GM23338 (cell line): ENCODE results near the gene MAST4. TPM values are rescaled to one million over a fixed set of nuclear protein-coding genes. Genes with fewer than 3 reads are reported as not detected.

ENCODE experiments used
- ATAC-seq: fragments of 200-7000 bp; cut with Tn5 transposase; 3 replicates; pipeline ENCODE4 v1.9.1; 2020
- DNase-seq: peaks from one replicate; pipeline ENCODE4 v3.0.0-alpha.2; 2015; ENCODE audit warnings: low spot score
- H2AFZ ChIP-seq: fragments of 200-600 bp; sonication (generic); 2 replicates; pipeline ENCODE4 v1.8.0; 2016; ENCODE audit warnings: antibody characterized with exemption, mild to moderate bottlenecking, moderate library complexity
- H3F3A ChIP-seq: fragments of 200-600 bp; sonication (generic); replicated peaks from 2 replicates; pipeline ENCODE4 v1.8.0; 2017; ENCODE audit warnings: antibody characterized with exemption, mixed run types, low read depth
- H3K27ac ChIP-seq: fragments of 200-600 bp; sonication (generic); 2 replicates; pipeline ENCODE4 v1.6.1; 2016; ENCODE audit warnings: low read depth
- H3K27me3 ChIP-seq: fragments of 200-600 bp; sonication (generic); 2 replicates; pipeline ENCODE4 v1.8.0; 2016; ENCODE audit warnings: mild to moderate bottlenecking, mixed run types, moderate library complexity; ENCODE audit not compliant: insufficient read depth
- H3K36me3 ChIP-seq: fragments of 200-600 bp; sonication (generic); 2 replicates; pipeline ENCODE4 v1.8.0; 2016; ENCODE audit warnings: mild to moderate bottlenecking; ENCODE audit not compliant: insufficient read depth
- H3K4me1 ChIP-seq: fragments of 200-600 bp; sonication (generic); 2 replicates; pipeline ENCODE4 v1.8.0; 2016; ENCODE audit warnings: mild to moderate bottlenecking, moderate library complexity; ENCODE audit not compliant: insufficient read depth
- H3K4me2 ChIP-seq: fragments of 200-600 bp; sonication (generic); 2 replicates; pipeline ENCODE4 v1.7.1; 2017; ENCODE audit warnings: mixed run types
- H3K4me3 ChIP-seq: fragments of 200-600 bp; sonication (generic); 2 replicates; pipeline ENCODE4 v1.6.1; 2016; ENCODE audit warnings: mixed run types
- H3K79me2 ChIP-seq: fragments of 200-600 bp; sonication (generic); replicated peaks from 2 replicates; pipeline ENCODE4 v1.8.0; 2017; ENCODE audit warnings: mild to moderate bottlenecking; ENCODE audit not compliant: insufficient read depth
- H3K9me2 ChIP-seq: fragments of 200-600 bp; sonication (generic); 2 replicates; pipeline ENCODE4 v1.8.0; 2017; ENCODE audit not compliant: insufficient read depth
- H4K20me1 ChIP-seq: fragments of 200-600 bp; sonication (generic); replicated peaks from 2 replicates; pipeline ENCODE4 v1.8.0; 2017; ENCODE audit warnings: mild to moderate bottlenecking; ENCODE audit not compliant: insufficient read depth
- H3K27ac Mint-ChIP-seq: 2 replicates; pipeline ENCODE4 v1.8.0; 2020; ENCODE audit warnings: inconsistent platforms, mild to moderate bottlenecking, moderate library complexity, mixed read lengths
- H3K27me3 Mint-ChIP-seq: 3 replicates; pipeline ENCODE4 v1.8.0; 2022; ENCODE audit warnings: low read depth, mild to moderate bottlenecking, moderate library complexity, mixed read lengths, inconsistent platforms; ENCODE audit not compliant: insufficient read depth, poor library complexity
- H3K36me3 Mint-ChIP-seq: 3 replicates; pipeline ENCODE4 v1.8.0; 2021; ENCODE audit warnings: low read depth, mild to moderate bottlenecking, inconsistent platforms, moderate library complexity, mixed read lengths
- H3K4me1 Mint-ChIP-seq: 3 replicates; pipeline ENCODE4 v1.8.0; 2020; ENCODE audit warnings: mild to moderate bottlenecking, inconsistent platforms, mixed read lengths
- H3K4me3 Mint-ChIP-seq: 3 replicates; pipeline ENCODE4 v1.8.0; 2021; ENCODE audit warnings: moderate library complexity, mild to moderate bottlenecking, inconsistent platforms, mixed read lengths
- H3K9me3 Mint-ChIP-seq: 3 replicates; pipeline ENCODE4 v1.8.0; 2020; ENCODE audit warnings: moderate library complexity, mild to moderate bottlenecking, inconsistent platforms, mixed read lengths
- EZH2phosphoT487 ChIP-seq: fragments of 200-600 bp; sonication (generic); IDR thresholded peaks from one replicate; pipeline ENCODE4 v1.8.1; 2018; ENCODE audit warnings: antibody characterized with exemption; ENCODE audit not compliant: unreplicated experiment
- POLR2AphosphoS5 ChIP-seq: IDR thresholded peaks from 2 replicates; pipeline ENCODE4 v1.6.1; 2016; ENCODE audit warnings: antibody characterized with exemption, low read depth
- STAT1 ChIP-seq: IDR thresholded peaks from one replicate; pipeline ENCODE4 v1.6.1; 2016; ENCODE audit warnings: antibody characterized with exemption; ENCODE audit not compliant: unreplicated experiment
- ZNF114 ChIP-seq: fragments of 250-450 bp; sonication (Bioruptor Pico); IDR thresholded peaks from 2 replicates; pipeline ENCODE4 v1.5.0; 2020; ENCODE audit warnings: mild to moderate bottlenecking, moderate library complexity
- ZNF331 ChIP-seq: fragments of 250-450 bp; sonication (Bioruptor Pico); IDR thresholded peaks from 2 replicates; pipeline ENCODE4 v1.5.0; 2020; ENCODE audit warnings: low read depth, mild to moderate bottlenecking, moderate library complexity
- polyA plus RNA-seq: library from polyadenylated mRNA; unstranded; fragments of >200 nt; fragmentation: Nextera tagmentation; extraction: Ambion mirVana; gene quantifications from 2 replicates; pipeline ENCODE4 v1.2.1, GENCODE V29; 2016
- total RNA-seq: library from RNA; depleted of rRNA; stranded (reverse); fragments of >200 nt; shearing (Covaris generic); gene quantifications from 2 replicates; pipeline ENCODE4 v1.2.3, GENCODE V29; 2014
- TF ChIP-seq, protein P1 (sequence below): fragments of 250-450 bp; sonication (Bioruptor Pico); IDR thresholded peaks from 2 replicates; pipeline ENCODE4 v1.5.0; 2020; ENCODE audit warnings: mild to moderate bottlenecking, moderate library complexity
- TF ChIP-seq, protein P2 (sequence below): IDR thresholded peaks from one replicate; pipeline ENCODE4 v1.6.1; 2018; ENCODE audit warnings: antibody characterized with exemption; ENCODE audit not compliant: unreplicated experiment
- TF ChIP-seq, protein P3 (sequence below): IDR thresholded peaks from 2 replicates; pipeline ENCODE4 v1.6.1; 2016; ENCODE audit warnings: antibody characterized with exemption

The MAST4 gene
- total and polyA plus RNA-seq, 2 experiments from 2014 or later, result 3.6 to 8.5 TPM

DNA sequence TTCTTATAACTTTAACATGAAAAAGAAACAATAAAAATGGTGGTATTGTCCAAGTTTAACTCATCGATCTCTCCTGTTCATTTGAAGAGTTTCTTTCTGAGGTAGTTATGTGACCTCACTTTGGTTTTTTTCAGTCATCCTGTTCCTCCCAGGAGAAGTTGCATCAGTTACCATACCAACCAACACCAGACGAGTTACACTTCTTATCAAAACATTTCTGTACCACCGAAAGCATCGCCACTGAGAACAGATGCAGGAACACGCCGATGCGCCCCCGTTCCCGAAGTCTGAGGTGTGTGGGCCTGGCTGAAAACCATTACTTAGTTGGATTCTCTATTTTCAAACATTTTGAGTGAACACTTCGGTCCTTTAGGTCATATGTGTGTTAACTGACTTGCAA is 504.1 kb downstream of the MAST4 start:
- Mint-ChIP-seq H3K27ac (no peak overlapping the region), H3K4me1 (peaks cover 5% of the 10 kb centered on the region), H3K4me3 (no peak overlapping the region)

More for the DNA sequence above, 504.1 kb downstream of the MAST4 start:
- H3K27ac ChIP-seq, result no peak overlapping the region
- H3K36me3 Mint-ChIP-seq, result no peaks in the 10 kb centered on the region
- DNase-seq (no peak), ATAC-seq (no peak)
- no peaks in the 10 kb centered on the region for H3K9me2 ChIP-seq
- H3F3A ChIP-seq, result no peaks in the 10 kb centered on the region
- no peak for TF ChIP-seq POLR2AphosphoS5
- no peak for TF ChIP-seq ZNF331 (CRISPR knock-in tag)
- TF ChIP-seq EZH2phosphoT487, result no peak
- TF ChIP-seq, protein P1, sequence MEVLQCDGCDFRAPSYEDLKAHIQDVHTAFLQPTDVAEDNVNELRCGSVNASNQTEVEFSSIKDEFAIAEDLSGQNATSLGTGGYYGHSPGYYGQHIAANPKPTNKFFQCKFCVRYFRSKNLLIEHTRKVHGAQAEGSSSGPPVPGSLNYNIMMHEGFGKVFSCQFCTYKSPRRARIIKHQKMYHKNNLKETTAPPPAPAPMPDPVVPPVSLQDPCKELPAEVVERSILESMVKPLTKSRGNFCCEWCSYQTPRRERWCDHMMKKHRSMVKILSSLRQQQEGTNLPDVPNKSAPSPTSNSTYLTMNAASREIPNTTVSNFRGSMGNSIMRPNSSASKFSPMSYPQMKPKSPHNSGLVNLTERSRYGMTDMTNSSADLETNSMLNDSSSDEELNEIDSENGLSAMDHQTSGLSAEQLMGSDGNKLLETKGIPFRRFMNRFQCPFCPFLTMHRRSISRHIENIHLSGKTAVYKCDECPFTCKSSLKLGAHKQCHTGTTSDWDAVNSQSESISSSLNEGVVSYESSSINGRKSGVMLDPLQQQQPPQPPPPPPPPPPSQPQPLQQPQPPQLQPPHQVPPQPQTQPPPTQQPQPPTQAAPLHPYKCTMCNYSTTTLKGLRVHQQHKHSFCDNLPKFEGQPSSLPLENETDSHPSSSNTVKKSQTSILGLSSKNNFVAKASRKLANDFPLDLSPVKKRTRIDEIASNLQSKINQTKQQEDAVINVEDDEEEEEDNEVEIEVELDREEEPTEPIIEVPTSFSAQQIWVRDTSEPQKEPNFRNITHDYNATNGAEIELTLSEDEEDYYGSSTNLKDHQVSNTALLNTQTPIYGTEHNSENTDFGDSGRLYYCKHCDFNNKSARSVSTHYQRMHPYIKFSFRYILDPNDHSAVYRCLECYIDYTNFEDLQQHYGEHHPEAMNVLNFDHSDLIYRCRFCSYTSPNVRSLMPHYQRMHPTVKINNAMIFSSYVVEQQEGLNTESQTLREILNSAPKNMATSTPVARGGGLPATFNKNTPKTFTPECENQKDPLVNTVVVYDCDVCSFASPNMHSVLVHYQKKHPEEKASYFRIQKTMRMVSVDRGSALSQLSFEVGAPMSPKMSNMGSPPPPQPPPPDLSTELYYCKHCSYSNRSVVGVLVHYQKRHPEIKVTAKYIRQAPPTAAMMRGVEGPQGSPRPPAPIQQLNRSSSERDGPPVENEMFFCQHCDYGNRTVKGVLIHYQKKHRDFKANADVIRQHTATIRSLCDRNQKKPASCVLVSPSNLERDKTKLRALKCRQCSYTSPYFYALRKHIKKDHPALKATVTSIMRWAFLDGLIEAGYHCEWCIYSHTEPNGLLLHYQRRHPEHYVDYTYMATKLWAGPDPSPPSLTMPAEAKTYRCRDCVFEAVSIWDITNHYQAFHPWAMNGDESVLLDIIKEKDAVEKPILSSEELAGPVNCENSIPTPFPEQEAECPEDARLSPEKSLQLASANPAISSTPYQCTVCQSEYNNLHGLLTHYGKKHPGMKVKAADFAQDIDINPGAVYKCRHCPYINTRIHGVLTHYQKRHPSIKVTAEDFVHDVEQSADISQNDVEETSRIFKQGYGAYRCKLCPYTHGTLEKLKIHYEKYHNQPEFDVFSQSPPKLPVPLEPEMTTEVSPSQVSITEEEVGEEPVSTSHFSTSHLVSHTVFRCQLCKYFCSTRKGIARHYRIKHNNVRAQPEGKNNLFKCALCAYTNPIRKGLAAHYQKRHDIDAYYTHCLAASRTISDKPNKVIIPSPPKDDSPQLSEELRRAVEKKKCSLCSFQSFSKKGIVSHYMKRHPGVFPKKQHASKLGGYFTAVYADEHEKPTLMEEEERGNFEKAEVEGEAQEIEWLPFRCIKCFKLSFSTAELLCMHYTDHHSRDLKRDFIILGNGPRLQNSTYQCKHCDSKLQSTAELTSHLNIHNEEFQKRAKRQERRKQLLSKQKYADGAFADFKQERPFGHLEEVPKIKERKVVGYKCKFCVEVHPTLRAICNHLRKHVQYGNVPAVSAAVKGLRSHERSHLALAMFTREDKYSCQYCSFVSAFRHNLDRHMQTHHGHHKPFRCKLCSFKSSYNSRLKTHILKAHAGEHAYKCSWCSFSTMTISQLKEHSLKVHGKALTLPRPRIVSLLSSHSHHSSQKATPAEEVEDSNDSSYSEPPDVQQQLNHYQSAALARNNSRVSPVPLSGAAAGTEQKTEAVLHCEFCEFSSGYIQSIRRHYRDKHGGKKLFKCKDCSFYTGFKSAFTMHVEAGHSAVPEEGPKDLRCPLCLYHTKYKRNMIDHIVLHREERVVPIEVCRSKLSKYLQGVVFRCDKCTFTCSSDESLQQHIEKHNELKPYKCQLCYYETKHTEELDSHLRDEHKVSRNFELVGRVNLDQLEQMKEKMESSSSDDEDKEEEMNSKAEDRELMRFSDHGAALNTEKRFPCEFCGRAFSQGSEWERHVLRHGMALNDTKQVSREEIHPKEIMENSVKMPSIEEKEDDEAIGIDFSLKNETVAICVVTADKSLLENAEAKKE (CRISPR knock-in tag), result no peak
- TF ChIP-seq, protein P2, sequence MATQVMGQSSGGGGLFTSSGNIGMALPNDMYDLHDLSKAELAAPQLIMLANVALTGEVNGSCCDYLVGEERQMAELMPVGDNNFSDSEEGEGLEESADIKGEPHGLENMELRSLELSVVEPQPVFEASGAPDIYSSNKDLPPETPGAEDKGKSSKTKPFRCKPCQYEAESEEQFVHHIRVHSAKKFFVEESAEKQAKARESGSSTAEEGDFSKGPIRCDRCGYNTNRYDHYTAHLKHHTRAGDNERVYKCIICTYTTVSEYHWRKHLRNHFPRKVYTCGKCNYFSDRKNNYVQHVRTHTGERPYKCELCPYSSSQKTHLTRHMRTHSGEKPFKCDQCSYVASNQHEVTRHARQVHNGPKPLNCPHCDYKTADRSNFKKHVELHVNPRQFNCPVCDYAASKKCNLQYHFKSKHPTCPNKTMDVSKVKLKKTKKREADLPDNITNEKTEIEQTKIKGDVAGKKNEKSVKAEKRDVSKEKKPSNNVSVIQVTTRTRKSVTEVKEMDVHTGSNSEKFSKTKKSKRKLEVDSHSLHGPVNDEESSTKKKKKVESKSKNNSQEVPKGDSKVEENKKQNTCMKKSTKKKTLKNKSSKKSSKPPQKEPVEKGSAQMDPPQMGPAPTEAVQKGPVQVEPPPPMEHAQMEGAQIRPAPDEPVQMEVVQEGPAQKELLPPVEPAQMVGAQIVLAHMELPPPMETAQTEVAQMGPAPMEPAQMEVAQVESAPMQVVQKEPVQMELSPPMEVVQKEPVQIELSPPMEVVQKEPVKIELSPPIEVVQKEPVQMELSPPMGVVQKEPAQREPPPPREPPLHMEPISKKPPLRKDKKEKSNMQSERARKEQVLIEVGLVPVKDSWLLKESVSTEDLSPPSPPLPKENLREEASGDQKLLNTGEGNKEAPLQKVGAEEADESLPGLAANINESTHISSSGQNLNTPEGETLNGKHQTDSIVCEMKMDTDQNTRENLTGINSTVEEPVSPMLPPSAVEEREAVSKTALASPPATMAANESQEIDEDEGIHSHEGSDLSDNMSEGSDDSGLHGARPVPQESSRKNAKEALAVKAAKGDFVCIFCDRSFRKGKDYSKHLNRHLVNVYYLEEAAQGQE, result no peak
- TF ChIP-seq STAT1, result no peak
- TF ChIP-seq, protein P3, sequence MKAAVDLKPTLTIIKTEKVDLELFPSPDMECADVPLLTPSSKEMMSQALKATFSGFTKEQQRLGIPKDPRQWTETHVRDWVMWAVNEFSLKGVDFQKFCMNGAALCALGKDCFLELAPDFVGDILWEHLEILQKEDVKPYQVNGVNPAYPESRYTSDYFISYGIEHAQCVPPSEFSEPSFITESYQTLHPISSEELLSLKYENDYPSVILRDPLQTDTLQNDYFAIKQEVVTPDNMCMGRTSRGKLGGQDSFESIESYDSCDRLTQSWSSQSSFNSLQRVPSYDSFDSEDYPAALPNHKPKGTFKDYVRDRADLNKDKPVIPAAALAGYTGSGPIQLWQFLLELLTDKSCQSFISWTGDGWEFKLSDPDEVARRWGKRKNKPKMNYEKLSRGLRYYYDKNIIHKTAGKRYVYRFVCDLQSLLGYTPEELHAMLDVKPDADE, result no peak
- no peak for TF ChIP-seq ZNF114
- H3K4me1 ChIP-seq, result no peaks in the 10 kb centered on the region
- no peak overlapping the region for H3K4me3 ChIP-seq
- H4K20me1 ChIP-seq, result no peaks in the 10 kb centered on the region
- H3K4me2 ChIP-seq, result no peak overlapping the region
- no peak overlapping the region for H2AFZ ChIP-seq
- H3K79me2 ChIP-seq, result no peaks in the 10 kb centered on the region
- no peaks in the 10 kb centered on the region for H3K27me3 Mint-ChIP-seq
- H3K9me3 Mint-ChIP-seq, result no peaks in the 10 kb centered on the region
- H3K36me3 ChIP-seq, result no peaks in the 10 kb centered on the region
- H3K27me3 ChIP-seq, result no peaks in the 10 kb centered on the region
